GM21619 (cell line): ENCODE measurements around the gene SECTM1.

Source experiments
- ATAC-seq: cut with Tn5 transposase; IDR thresholded peaks from one replicate; pipeline ENCODE4 v1.9.1; 2021; ENCODE audit not compliant: unreplicated experiment

The SECTM1 gene

DNA sequence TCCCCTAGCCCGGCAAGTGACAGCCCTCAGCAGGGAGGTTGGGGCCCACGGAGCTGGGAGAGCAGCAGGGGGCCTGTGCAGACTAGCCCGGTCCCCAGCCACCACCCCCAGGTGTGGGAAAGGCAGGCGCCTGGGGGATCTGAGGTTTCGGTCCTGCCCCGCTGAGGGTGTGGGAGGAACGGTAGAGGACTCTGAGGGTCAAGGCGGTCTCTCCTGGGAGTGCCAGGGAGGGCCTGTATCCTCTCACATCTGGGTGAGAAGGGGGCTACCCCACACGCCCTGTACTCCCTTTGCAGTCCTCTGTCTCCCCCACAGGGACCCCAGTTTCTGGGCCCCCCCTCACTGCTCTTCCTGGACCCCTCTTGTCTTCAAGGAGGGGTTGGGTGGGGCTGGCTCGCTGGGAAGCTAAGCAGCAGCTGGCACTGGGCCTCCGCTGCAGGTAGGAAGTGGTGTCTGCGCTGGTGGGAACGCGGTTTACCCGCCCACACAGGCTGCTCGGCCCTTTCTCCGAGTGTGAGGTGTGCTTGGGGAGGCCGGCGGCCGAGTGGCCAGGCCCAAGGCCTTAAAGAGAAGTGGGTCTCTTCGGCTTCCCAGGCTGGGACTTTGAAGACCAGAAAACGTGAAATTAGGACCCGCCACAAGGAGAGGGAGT, 31.5 kb downstream of the SECTM1 start:
- no peak for ATAC-seq

DNA sequence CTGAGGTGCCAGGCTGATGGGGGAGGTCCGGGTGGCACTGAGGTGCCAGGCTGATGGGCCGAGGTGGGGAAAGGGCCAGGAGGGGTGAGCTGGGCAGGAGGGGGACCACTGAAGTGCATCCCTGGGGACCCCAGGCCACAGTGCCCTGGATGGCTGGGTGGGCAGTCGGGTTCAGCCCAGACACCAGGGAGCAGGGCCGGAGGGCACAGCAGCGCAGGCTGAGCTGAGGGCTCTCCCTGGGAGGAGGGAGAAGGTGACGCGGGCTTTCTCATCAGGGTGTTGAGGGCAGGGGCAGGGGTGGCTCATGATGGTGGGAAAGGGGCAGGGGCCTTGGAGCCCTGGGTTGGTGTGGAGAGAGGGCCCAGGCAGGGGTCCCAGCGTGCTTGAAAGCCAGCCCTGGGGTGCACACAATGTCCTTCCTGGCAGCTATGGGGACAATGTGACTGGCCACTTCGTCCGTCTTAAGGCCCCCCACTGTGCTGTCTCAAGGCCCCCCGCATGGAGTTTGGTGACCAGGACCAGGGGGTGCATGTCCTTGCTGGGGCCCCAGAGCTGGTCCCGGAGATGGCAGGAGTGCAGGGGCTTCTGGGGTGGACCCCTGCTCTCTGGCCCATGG, 32.2 kb downstream of the SECTM1 start:
- no peak for ATAC-seq

DNA sequence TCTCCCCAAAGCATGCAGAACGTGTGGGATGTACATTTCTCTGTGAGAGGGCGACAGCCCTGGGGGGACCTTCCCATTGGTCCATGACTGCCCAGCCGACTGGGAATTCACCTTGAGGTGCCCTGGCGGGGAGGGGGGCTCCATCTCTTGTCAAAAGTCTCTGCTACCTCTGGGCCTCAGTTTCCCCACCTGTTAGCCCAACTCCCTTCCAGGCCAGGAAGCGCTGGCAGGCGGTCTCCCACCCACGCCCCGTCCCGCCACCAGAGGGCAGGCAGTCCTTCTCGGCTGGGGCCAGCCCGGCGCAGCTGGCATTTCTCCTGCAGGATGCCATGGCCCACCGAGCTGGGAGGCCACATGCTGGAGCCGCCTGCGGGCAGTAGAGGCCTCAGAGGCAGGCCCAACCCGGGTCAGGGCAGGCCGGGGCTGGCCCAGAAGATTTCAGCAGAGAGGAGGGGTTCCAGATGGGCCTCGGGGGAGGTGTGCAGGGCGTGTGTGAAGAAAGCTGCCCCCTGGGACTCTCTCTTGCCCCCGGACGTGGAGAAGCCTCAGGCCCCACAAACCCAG, 32.8 kb downstream of the SECTM1 start:
- no peak for ATAC-seq

DNA sequence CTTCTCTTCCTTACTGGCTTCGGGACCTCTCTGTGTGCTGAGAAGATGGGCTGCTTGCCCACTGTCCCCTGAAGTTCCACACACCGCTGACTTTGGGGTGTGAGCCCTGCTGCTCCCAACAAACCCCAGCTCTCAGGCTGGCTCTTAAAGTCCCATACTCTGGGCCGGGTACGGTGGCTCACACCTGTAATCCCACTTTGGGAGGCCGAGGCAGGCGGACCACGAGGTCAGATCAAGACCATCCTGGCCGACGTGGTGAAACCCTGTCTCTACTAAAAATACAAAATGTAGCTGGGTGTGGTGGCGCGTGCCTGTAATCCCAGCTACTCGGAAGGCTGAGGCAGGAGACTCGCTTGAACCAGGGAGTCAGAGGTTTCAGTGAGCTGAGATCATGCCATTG, 33.3 kb downstream of the SECTM1 start:
- no peak for ATAC-seq

DNA sequence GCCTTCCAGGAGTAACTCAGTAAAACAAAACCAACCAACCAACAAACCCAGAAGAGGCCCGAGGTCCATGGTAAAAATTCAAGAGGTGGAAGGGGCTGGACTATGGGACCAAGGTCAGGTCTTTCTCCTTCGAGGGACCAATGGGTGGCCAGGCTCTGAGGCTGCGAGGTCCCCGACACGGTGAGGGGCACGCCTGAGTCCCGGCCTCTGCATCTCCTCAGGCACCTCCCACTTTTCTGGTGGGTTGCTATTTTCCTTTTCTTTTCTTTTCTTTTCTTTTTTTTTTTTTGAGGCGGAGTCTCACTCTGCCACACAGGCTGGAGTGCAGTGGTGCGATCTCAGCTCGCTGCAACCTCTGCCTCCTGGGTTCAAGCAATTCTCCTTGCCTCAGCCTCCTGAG, 34.1 kb downstream of the SECTM1 start:
- no peak for ATAC-seq

DNA sequence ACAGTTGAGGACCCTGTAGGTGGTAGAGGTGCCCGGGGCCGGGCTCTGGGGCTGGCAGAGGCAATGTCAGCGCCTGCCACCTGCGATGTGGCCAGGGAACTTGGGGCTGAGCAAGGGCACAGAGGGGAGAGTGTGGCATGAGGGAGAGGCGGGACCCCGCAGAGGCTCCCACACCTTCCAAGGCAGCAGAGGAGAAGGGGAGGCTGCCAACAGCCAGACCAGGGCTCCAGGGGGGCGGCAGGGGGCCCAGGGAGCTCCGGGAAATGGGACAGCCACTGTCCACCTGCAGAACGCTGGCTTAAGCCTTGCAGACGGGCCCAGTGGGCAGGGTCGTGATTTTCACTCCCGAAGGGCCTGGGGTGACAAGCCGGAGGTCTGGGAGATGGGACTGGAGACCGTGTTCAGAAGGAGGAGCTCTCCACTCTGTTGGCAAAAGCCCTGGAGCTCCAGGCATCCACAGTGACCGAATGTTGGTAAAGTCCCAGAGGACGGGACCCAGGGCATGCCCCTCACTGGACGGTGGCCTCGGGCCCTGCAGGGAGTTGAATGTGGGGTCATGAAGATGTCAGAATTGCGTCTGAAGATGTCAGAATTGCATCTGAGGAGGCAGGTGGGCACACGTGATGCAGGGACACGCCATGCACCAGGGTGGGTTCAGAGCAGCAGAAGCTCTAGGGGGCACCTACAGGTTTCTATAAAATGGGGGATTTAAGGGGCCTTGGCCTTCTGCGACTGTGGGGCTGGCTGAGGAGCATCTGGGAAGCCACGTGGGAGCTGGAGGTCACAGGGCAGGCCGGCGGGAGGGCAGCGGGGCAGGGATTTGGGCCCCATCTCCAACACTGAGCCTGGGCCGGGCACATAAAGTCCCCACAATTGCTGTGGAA, 34.8 kb downstream of the SECTM1 start:
- no peak for ATAC-seq

DNA sequence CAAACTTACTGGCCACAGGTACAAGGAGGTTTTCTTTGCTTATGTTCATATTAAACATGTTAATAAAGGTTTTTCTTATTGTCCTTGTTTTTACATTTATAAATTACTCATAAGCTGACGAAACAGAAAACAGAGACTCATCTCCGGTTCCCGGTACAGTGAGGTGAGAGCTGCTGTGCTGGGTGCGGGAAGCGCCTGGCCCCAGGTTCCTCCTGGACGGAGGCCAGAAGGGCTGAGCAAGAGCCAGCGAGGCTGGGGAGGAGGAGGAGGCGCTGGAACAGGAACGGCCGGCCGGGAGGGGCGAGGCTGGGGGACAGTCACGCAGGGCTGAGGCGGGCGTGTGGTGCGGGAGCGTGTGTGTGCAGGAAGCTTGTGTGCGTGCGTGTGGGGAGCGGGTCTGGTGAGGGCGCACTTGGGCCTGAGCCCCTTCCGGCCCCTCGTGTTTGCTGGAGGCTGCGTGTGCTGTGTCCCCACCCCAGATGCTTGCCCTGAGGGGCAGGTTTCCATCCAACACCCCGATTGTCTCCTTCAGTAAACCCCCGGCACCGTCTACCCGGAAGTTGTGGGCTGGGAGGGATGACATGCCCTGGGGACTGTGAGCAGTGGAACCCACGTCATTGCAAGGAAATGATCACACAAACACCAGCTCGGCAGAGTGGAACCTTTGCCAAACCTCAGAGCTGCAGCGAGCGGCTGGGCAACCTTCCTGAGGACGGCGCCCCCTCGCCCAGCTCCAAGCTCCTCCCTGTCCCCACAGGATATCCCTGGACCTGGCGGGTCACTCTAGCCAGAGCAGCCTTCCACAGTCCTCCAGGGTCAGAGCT, 35.6 kb downstream of the SECTM1 start:
- peak; percentile 50 for ATAC-seq

DNA sequence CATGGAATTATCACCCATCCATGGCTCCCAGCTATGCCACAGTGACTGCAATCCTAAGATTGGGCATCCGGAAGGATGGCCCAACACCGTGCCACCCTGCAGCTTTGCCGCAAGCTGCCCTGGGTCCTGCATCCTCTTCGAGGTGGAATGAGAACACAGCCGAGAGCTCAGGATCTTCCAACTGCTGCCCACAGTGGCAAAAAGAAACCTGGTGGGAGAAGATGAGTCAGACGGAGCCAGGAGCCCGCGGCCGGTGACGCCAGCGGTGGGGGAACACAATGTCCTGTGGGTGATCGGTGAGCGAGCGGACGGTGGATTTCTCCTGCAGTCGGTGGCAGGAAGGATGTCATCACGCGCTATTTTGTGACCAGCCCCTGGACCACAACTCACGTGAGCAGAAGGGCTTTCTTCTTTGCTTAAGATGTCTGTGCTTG, 36.3 kb downstream of the SECTM1 start:
- ATAC-seq, result no peak

DNA sequence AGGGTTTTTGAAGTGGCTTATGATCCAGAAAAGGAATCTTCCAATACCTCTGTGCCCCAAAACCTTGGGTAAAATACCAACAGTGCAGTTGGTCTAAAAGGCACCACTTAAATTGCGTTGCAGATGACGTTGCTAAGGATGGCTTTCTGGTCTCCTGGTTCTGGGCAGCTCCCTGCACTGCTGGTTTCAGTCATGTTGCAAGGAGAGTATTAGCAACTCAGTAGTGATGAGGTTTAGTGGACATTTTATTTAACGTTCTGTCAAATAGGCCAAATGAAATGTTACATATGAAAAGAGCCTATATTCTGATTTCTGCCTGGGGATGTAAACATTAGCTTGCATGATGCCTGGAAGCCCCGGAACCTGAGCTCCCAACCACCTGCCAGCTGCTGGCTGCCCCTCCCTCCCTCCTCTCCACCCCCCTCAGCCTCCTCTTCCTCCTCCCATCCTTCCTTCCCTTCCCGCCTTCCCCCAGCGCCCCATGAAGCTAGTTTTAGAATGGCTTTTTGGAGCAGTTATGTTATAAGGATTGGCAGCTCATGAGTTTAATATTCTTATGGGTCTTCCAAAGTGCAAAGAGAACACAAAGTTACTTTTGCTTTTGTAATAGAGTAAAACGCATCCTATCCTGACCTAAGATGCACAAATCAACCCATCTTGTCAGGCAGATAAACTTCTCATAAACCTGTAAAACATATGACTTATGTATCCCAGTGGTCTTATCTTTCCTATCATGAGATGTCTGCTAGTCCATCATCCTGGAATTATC, 36.9 kb downstream of the SECTM1 start:
- no peak for ATAC-seq

DNA sequence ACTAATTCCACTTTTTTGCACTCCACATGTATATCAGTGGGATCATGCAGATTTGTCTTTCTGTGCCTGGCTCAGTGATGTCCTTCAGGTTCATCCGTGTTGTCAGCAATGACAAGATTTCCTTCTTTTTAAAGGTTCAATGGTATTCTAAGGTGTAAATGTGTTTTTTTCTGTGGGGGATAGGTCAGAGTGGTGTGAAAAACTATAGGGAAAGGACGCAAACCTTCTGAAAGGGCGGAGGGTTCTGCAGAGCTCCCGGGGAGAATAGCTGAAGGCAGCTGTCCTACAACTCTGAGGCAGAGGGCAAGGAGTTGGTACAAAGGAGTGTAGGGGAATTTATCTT, 38.1 kb downstream of the SECTM1 start:
- ATAC-seq, result no peak

DNA sequence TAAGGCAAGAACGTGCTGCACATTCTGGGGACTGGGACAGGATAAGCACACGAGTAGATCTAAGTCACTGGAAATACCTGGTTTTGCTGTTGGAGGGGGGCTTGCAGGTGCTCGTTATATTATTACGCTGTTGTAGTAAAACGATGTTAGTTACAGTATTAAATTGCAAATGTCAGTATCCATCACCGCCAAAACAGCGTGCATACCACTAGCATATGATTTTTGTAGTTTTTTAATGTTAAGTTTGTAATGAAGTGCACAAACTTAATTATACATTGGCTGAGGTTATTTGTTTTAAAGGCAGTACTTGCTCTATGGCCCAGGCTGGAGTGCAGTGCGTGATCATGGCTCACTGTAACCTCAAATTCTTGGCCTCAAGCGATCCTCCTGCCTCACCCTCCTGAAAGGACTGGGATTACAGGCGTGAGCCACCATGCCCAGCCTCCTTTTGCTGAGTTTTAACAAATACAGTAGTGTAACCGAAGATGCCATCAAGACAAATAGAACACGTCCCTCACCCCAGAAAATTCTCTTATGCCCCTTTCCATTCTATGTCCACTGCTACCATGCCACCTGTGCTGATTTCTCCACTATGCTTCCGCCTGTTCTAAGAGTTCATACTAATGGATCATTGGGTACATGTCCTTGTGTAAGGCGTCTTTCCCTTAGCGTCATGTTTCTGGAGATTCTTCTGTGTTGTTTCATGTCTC, 39.3 kb downstream of the SECTM1 start:
- no peak for ATAC-seq

DNA sequence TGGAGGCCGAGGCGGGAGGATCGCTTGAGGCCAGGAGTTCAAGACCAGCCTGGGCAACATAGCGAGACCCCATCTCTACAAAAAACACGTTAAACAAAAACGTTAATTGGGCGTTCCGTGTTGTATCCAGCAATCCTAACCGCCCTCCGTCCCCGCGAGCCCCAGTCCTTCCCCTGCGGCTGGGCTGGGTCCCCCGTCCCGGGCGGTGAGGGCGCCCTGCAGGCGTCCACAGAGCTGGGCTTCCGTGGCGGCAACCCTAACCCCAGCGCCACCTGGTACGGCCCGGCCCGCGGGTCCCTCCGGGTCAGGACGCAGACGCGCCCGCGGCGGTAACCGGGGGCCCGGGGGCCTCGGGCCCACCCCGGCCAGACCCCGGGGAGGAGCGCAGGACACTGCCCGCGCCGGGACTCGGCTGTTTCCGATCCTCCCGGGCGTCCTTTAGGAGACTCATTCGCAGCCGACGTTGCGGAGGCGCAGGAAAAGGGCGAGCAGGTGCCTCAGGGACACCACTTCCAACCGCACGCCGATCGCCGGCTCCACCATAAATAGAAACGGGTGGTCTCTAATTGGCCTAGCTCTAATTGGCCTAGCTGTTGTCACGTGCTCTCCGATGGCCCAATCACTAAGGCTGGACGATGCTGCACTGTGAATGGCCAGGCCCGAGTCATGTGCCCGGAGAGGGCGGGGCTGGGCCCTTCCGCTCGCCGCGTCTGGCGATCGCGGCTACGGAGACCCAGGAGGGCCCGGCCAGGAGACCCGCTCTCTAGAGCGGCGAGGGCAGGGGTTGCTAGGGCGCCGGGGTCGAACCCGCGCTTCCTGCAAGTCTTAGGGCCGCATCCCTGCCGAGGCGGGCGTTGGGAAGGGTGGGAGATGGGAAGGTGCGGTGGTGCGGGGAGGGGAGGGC, 41.1 kb downstream of the SECTM1 start:
- ATAC-seq, result peak; percentile 87

DNA sequence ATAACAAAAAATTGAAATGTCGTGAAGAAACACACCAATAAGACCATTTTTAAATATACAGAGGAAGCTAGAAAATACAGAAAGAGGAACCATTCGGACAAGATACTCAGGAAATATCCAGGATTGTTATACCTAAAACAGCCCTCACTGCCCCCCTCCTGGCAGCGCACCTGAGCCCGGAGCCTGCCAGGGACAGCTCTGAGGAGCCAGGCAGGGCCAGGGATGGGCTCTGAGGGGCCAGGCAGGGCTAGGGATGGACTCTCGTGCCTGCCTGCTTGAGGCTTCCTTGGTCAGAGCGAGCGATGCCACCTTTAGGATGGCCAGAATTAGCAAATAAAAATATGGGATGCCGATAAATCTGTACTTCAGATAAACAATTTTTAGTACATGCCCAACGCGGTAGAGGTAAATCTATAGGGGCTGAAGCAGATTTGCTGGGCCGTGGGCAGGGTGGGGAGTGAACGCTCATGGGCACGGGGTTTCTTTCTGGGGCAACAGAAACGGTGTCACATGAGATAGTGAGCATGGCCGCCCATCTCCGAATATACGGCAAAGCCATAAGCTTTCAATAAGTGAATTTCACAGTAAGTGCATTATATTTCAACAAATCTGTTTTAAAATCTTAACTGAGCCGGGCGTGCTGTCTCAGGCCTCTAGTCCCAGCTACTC, 41.9 kb downstream of the SECTM1 start:
- no peak for ATAC-seq

DNA sequence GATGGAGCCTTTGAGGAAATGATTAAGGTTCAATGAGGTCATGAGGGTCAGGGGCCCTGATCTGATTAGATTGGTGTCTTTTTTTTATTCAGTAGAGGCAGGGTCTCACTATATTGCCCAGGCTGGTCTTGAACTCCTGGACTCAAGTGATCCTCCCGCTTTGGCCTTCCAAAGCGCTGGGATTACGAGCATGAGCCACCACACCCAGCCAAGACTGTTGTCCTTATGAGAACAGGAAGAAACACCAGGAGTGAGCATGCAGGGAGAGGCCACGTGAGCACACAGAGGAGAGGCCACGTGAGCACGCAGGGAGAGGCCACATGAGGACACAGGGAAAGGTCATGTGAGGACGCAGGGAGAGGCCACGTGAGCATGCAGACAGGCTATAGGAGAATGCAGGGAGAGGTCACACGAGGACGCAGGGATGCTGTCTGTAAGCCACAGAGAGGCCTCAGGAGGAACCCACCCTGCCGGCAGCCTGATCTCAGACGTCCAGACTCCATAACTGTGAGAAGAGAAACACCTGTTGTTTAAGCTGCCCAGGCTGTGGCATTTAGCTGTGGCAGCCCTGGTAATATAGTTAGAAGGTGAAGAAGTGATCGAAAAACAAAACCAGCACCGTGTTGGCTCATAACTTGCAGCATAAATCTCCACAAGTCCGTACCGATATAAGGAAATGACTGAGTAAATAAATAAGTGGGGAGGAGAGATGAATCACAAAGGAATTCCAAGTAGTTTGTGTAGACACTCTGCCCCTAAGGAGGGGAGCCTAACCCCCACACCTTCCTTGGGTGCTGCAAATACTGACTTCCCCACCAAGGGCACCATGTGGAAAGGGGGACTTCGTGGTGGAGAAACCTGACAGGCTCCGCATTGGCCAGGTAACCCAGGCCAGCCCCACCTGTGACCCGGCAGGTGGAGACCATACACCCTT, 45.4 kb downstream of the SECTM1 start:
- ATAC-seq, result no peak

DNA sequence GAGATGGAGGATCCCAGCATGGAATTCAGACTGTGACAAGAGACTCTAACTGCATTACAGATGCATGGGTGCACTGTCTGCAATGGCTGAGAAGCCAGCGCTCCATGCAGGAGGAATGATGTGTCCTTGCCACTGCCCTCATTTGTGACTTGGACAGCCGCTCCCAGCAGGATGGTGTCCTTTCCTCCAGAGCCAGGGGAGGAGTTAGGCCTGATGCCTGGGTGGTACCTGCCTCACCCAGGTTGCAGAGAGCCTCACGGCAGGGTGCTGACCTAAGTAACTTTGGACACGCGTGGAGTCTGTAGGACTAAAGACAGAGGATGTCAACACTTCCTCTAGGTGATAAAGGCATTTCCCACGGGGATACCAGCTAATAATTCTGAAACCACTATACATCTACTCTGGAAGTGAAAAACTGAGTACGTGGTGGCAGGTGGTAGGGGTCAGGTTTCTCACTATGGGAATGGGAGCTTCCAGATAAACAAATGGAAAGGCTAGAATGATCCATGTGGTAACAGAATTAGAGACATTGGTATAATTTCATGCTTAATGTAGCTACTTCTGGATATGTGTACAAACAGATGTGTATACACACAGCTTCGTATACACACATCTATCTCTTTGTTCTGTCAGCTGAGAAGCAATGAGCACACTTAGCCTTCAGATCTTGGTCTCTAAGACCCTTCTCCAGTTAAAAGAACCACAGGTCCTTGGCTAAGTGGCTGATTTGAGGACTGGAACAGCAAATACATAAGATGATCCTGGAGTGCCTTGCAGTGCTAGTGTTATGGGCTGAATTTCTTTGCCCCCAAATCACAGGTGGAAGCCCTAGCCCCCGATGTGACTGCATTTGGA, 46.3 kb downstream of the SECTM1 start:
- no peak for ATAC-seq

DNA sequence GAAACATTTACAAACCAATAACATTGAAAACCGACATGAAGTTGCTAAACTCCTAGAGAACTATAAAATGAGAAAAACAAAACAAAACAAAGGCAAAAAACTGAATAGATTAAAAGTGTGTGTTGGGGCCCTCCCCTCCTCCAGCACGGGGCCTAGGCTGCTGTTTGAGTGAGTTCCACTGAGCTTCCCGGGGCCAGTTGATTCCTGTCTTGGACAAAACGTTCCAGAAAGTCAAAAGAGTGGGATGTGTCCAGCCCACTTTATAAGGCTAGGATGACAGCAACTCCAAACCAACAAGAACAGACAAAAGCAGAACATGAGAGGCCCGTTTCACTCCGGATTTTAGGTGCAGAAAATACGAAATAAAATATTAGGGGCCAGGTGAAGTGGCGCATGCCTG, 48.4 kb downstream of the SECTM1 start:
- no peak for ATAC-seq
